ENCODE results near the gene CORO6. TPM values are rescaled to one million over a fixed set of nuclear protein-coding genes. Genes with fewer than 3 reads are reported as not detected.

CORO6 gene
- total RNA-seq, 1 donor from 2014 or later, result 4.4 TPM

GRCh38 chr17:29630630-29631193 lies 8.0 kb upstream of the CORO6 start:
- no peak for DNase-seq (ENCODE audit: low read depth)

GRCh38 chr17:29629839-29630238 lies 7.1 kb upstream of the CORO6 start:
- DNase-seq (ENCODE audit: low read depth), result no peak

GRCh38 chr17:29628644-29629043 lies 5.9 kb upstream of the CORO6 start:
- DNase-seq (ENCODE audit: low read depth), result no peak

- no peak for DNase-seq (ENCODE audit: low read depth)
Measured at GRCh38 chr17:29627951-29628350, 5.2 kb upstream of the CORO6 start.

- no peak for DNase-seq (ENCODE audit: low read depth)
Measured at GRCh38 chr17:29625037-29625750, 2.5 kb upstream of the CORO6 start.

- no peak for DNase-seq (ENCODE audit: low read depth)
Measured at GRCh38 chr17:29624586-29624985, 1.9 kb upstream of the CORO6 start.

GRCh38 chr17:29623283-29623647 lies 553 bp upstream of the CORO6 start:
- no peak for DNase-seq (ENCODE audit: low read depth)

- no peak for DNase-seq (ENCODE audit: low read depth)
Measured at GRCh38 chr17:29621751-29622194, 939 bp downstream of the CORO6 start.

- no peak for DNase-seq (ENCODE audit: low read depth)
Measured at GRCh38 chr17:29620779-29621500, 1.8 kb downstream of the CORO6 start.

GRCh38 chr17:29620271-29620670 lies 2.4 kb downstream of the CORO6 start:
- DNase-seq (ENCODE audit: low read depth), result no peak

- DNase-seq (ENCODE audit: low read depth), result peak; percentile 67
Measured at GRCh38 chr17:29619251-29619650, 3.5 kb downstream of the CORO6 start.

GRCh38 chr17:29618272-29619065 lies 4.2 kb downstream of the CORO6 start:
- DNase-seq (ENCODE audit: low read depth), result no peak

- DNase-seq (ENCODE audit: low read depth), result peak; percentile 44
Measured at GRCh38 chr17:29617481-29618271, 5.0 kb downstream of the CORO6 start.

- DNase-seq (ENCODE audit: low read depth), result peak; percentile 49
Measured at GRCh38 chr17:29617125-29617480, 5.6 kb downstream of the CORO6 start.

- no peak for DNase-seq (ENCODE audit: low read depth)
Measured at GRCh38 chr17:29616300-29617048, 6.2 kb downstream of the CORO6 start.

GRCh38 chr17:29615492-29616299 lies 7.0 kb downstream of the CORO6 start:
- peak; percentile 54 for DNase-seq (ENCODE audit: low read depth)

GRCh38 chr17:29615048-29615385 lies 7.7 kb downstream of the CORO6 start:
- no peak for DNase-seq (ENCODE audit: low read depth)

- DNase-seq (ENCODE audit: low read depth), result no peak
Measured at GRCh38 chr17:29614349-29615047, 8.2 kb downstream of the CORO6 start.

GRCh38 chr17:29613856-29614255 lies 8.9 kb downstream of the CORO6 start:
- DNase-seq (ENCODE audit: low read depth), result no peak
